ACC112 (cell line): ENCODE measurements around the gene ADAMTS13.
"Not testable (repeated sequence)": the region's sequence is repeated elsewhere in the genome, so short reads cannot be mapped to it uniquely, and the experiment has no call there.

ENCODE experiments used
- H2AFZ ChIP-seq: fragments of 200-600 bp; sonication (generic); one replicate; pipeline ENCODE4 v1.6.0; 2017; ENCODE audit warnings: antibody characterized with exemption, low read length; ENCODE audit not compliant: unreplicated experiment
- H3K27ac ChIP-seq: fragments of 200-600 bp; sonication (generic); 2 replicates; pipeline ENCODE4 v1.5.1; 2014; ENCODE audit warnings: low read depth, mild to moderate bottlenecking, antibody characterized with exemption, low read length, moderate library complexity
- H3K27me3 ChIP-seq: fragments of 200-600 bp; sonication (generic); 2 replicates; pipeline ENCODE4 v1.6.1; 2014; ENCODE audit warnings: mild to moderate bottlenecking, antibody characterized with exemption, low read length, moderate library complexity, mixed read lengths; ENCODE audit not compliant: insufficient read depth
- H3K36me3 ChIP-seq: fragments of 200-600 bp; sonication (generic); 2 replicates; pipeline ENCODE4 v1.6.1; 2016; ENCODE audit warnings: mild to moderate bottlenecking, antibody characterized with exemption, low read length, moderate library complexity, mixed read lengths; ENCODE audit not compliant: insufficient read depth
- H3K4me1 ChIP-seq: fragments of 200-600 bp; sonication (generic); one replicate; pipeline ENCODE4 v1.6.1; 2016; ENCODE audit warnings: low read length, mixed read lengths; ENCODE audit not compliant: insufficient read depth, unreplicated experiment, control insufficient read depth
- H3K4me3 ChIP-seq: fragments of 200-600 bp; sonication (generic); 2 replicates; pipeline ENCODE4 v1.5.1; 2014; ENCODE audit warnings: mild to moderate bottlenecking, low read depth, low read length
- H3K79me2 ChIP-seq: fragments of 200-600 bp; sonication (generic); one replicate; pipeline ENCODE4 v1.6.0; 2016; ENCODE audit warnings: low read length; ENCODE audit not compliant: control insufficient read depth, unreplicated experiment, insufficient read depth

ADAMTS13 gene

DNA sequence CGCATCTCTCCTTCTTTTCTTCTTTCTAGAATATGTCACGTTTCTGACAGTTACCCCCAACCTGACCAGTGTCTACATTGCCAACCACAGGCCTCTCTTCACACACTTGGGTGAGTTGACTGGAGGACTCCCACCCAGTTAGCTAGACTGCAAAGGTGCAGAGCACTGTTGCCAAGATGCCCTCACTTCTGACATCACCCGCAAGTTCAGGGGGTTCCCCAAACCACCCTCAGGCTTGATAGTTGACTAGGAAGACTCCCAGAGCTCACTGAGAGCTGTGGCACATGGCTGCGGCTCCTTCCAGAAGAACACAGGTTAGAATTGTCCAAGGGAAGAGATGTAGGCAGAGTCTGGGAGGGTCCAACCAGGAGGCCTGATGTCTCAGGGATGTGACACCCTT is 17.2 kb downstream of the ADAMTS13 start:
- H3K4me1 ChIP-seq = no peaks in the 10 kb centered on the region
- no peak overlapping the region for H3K27ac ChIP-seq
- H3K4me3 ChIP-seq = no peak overlapping the region
- H3K27me3 ChIP-seq = no peaks in the 10 kb centered on the region
- no peak overlapping the region for H2AFZ ChIP-seq
- no peaks in the 10 kb centered on the region for H3K36me3 ChIP-seq
- H3K79me2 ChIP-seq = no peaks in the 10 kb centered on the region

DNA sequence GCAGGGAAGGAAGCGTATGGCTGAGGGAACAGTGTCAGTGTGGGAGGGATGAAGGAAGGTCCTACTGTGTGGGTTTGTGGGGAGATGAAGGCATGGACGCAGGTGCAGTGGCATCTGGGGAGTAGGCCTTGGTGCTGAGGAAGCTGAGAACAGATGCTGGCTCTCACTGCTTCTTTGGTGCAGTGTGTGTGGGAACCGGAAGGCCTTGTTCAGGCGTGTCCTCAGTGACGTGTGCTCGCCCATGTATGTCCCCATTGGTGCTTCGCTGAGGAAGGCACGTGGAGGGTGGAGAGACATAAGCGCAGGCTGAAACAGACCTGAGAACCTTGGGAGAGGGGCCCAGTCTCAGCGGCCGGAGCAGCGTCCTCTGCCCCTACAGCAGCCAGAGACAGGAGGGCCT is 18.7 kb downstream of the ADAMTS13 start:
- no peaks in the 10 kb centered on the region for H3K27me3 ChIP-seq
- no peak overlapping the region for H3K4me3 ChIP-seq
- no peak overlapping the region for H3K27ac ChIP-seq
- no peaks in the 10 kb centered on the region for H3K4me1 ChIP-seq
- H3K79me2 ChIP-seq = no peaks in the 10 kb centered on the region
- H2AFZ ChIP-seq = no peak overlapping the region
- H3K36me3 ChIP-seq = no peaks in the 10 kb centered on the region

DNA sequence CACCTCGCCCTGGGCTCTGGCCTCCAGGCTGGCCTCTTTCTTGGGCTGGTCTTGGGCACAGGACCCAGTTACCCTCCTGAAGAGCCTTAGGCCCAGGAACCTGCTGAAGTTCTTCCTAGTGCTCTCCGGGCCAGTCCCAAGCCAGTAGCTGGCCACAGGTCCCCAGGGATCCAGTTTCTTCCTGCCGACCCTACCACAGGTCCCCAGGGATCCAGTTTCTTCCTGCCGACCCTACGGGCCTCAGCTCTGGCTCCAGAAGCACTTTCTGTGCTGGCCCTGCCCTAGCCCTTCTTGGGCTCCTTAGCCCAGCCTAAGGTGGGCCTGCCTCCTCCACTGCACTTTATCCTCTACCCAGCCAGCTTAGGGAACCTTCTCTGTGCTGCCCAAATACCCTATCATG is 19.4 kb downstream of the ADAMTS13 start:
- Histone ChIP-seq H3K27me3 (no peaks in the 10 kb centered on the region), H2AFZ (no peak overlapping the region), H3K27ac (no peak overlapping the region), H3K36me3 (no peaks in the 10 kb centered on the region), H3K79me2 (no peaks in the 10 kb centered on the region), H3K4me1 (no peaks in the 10 kb centered on the region), H3K4me3 (no peak overlapping the region)

DNA sequence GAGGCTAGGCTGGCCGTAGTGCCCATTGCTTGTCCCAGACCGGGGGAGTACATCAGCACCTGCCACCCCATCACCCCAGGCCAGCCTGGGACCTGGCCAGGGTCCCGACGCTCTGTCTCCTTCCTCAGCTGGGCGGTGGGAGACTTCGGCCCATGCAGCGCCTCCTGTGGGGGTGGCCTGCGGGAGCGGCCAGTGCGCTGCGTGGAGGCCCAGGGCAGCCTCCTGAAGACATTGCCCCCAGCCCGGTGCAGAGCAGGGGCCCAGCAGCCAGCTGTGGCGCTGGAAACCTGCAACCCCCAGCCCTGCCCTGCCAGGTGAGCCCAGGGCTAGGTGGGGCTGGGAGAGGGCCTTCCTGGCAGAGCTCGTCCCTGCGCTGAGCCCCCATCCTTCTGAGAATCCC is 21.1 kb downstream of the ADAMTS13 start:
- Histone ChIP-seq H3K4me3 (no peak overlapping the region), H3K27ac (no peak overlapping the region), H3K36me3 (no peaks in the 10 kb centered on the region), H3K4me1 (no peaks in the 10 kb centered on the region), H3K27me3 (no peaks in the 10 kb centered on the region), H3K79me2 (no peaks in the 10 kb centered on the region), H2AFZ (no peak overlapping the region)

- H3K4me1 ChIP-seq = no peaks in the 10 kb centered on the region
- no peak overlapping the region for H2AFZ ChIP-seq
- H3K79me2 ChIP-seq = no peaks in the 10 kb centered on the region
- no peaks in the 10 kb centered on the region for H3K27me3 ChIP-seq
- no peak overlapping the region for H3K27ac ChIP-seq
- H3K4me3 ChIP-seq = no peak overlapping the region
- no peaks in the 10 kb centered on the region for H3K36me3 ChIP-seq
These were observed 21.8 kb downstream of the ADAMTS13 start for GRCh38 chr9:133443982-133444381.

- Histone ChIP-seq H3K4me1 (no peaks in the 10 kb centered on the region), H3K36me3 (no peaks in the 10 kb centered on the region), H3K27me3 (no peaks in the 10 kb centered on the region), H3K79me2 (no peaks in the 10 kb centered on the region), H3K27ac (no peak overlapping the region), H3K4me3 (no peak overlapping the region), H2AFZ (no peak overlapping the region)
These were observed 23.3 kb downstream of the ADAMTS13 start for GRCh38 chr9:133445293-133445969.

- H3K36me3 ChIP-seq = no peaks in the 10 kb centered on the region
- no peak overlapping the region for H2AFZ ChIP-seq
- H3K4me1 ChIP-seq = no peaks in the 10 kb centered on the region
- H3K4me3 ChIP-seq = no peak overlapping the region
- no peaks in the 10 kb centered on the region for H3K27me3 ChIP-seq
- no peaks in the 10 kb centered on the region for H3K79me2 ChIP-seq
- no peak overlapping the region for H3K27ac ChIP-seq
These were observed 26.4 kb downstream of the ADAMTS13 start for GRCh38 chr9:133448487-133448972.

DNA sequence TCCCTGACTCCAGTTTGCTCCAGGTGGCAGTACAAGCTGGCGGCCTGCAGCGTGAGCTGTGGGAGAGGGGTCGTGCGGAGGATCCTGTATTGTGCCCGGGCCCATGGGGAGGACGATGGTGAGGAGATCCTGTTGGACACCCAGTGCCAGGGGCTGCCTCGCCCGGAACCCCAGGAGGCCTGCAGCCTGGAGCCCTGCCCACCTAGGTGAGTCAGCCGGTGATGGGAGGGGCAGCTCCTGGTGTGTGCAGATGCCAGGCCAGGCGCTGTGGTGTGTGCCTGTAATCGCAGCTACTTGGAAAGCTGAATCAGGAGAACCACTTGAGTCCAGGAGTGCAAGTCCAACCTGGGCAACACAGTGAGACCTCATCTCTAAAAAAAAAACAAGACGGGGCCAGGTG is 27.6 kb downstream of the ADAMTS13 start:
- Histone ChIP-seq H3K27ac (no peak overlapping the region), H3K36me3 (no peaks in the 10 kb centered on the region), H3K4me1 (no peaks in the 10 kb centered on the region), H2AFZ (no peak overlapping the region), H3K4me3 (no peak overlapping the region), H3K27me3 (no peaks in the 10 kb centered on the region), H3K79me2 (no peaks in the 10 kb centered on the region)

GRCh38 chr9:133451865-133452264 is 29.7 kb downstream of the ADAMTS13 start:
- not testable (repeated sequence) for H3K36me3 ChIP-seq, H3K4me3 ChIP-seq, H3K4me1 ChIP-seq, H3K27me3 ChIP-seq, H2AFZ ChIP-seq, H3K27ac ChIP-seq, H3K79me2 ChIP-seq

DNA sequence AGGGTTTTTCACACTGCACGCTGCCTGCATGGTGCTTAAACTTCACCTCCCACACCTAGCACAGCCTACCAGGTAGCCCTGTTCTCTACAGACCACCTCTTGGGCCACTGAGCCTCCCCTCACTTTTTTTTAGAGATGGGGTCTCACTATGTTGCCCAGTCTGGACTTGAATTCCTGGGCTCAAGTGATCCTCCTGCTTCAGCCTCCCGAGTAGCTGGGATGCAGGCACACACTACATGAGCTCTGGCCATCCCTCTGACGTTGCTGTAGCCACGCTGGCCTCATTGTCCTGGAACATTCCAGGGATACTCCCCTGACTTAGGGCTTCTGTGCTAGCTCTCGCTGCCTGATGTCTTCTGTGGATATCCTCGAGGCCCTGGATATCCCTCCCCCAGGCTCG is 30.4 kb downstream of the ADAMTS13 start:
- Histone ChIP-seq H3K4me3 (no peak overlapping the region), H3K4me1 (no peaks in the 10 kb centered on the region), H2AFZ (no peak overlapping the region), H3K79me2 (no peaks in the 10 kb centered on the region), H3K27me3 (no peaks in the 10 kb centered on the region), H3K27ac (no peak overlapping the region), H3K36me3 (no peaks in the 10 kb centered on the region)

DNA sequence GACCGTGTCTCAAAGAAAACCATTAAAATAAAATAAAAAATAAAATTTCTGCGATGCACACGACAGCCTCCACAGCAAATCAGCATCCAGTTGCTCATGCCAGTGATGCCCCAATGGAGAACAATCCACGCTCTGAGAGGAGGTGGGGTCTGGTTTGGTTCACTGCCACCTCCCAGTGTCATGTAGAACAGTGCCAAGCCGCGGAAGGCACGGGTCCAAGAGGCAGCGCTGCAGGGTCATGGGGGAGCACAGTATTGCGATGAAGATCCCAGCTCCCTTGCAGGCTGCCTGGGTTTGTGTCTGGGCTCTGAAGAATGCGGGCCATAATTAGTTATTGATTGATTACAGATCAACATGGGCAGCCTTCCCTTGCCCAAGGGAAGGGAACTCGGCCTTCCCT is 31.5 kb downstream of the ADAMTS13 start:
- no peak overlapping the region for H2AFZ ChIP-seq
- no peaks in the 10 kb centered on the region for H3K4me1 ChIP-seq
- no peak overlapping the region for H3K4me3 ChIP-seq
- H3K36me3 ChIP-seq = no peaks in the 10 kb centered on the region
- H3K27ac ChIP-seq = no peak overlapping the region
- H3K27me3 ChIP-seq = no peaks in the 10 kb centered on the region
- no peaks in the 10 kb centered on the region for H3K79me2 ChIP-seq
